GM21717 (cell line): Measurements from ENCODE around the gene UBB.
A peak's percentile ranks its signal among the peaks of the same experiment; 100 is the strongest.
"Not testable (repeated sequence)": the region's sequence is repeated elsewhere in the genome, so short reads cannot be mapped to it uniquely, and the experiment has no call there.

Experiments
- ATAC-seq: cut with Tn5 transposase; IDR thresholded peaks from one replicate; pipeline ENCODE4 v1.9.1; 2021; ENCODE audit warnings: mild to moderate bottlenecking, moderate library complexity; ENCODE audit not compliant: unreplicated experiment

UBB gene

GRCh38 chr17:16374146-16374938 is 6.5 kb upstream of the UBB start:
- no peak for ATAC-seq

- no peak for ATAC-seq
Measured at GRCh38 chr17:16377941-16378341, 3.0 kb upstream of the UBB start.

GRCh38 chr17:16378636-16379282 is 2.1 kb upstream of the UBB start:
- no peak for ATAC-seq

GRCh38 chr17:16379654-16380053 is 1.2 kb upstream of the UBB start:
- no peak for ATAC-seq

GRCh38 chr17:16381496-16381820 is 567 bp downstream of the UBB start:
- no peak for ATAC-seq

- ATAC-seq = no peak
Measured at GRCh38 chr17:16383216-16383615, 2.3 kb downstream of the UBB start.

GRCh38 chr17:16383772-16384287 is 2.9 kb downstream of the UBB start:
- ATAC-seq = no peak

- no peak for ATAC-seq
Measured at GRCh38 chr17:16384557-16384956, 3.7 kb downstream of the UBB start.

GRCh38 chr17:16386126-16386507 is 5.2 kb downstream of the UBB start:
- ATAC-seq = not testable (repeated sequence)

GRCh38 chr17:16391451-16391850 is 10.6 kb downstream of the UBB start:
- ATAC-seq = no peak

- ATAC-seq = not testable (repeated sequence)
Measured at GRCh38 chr17:16392491-16392890, 11.6 kb downstream of the UBB start.

- not testable (repeated sequence) for ATAC-seq
Measured at GRCh38 chr17:16395887-16396286, 15.0 kb downstream of the UBB start.

- not testable (repeated sequence) for ATAC-seq
Measured at GRCh38 chr17:16396693-16397092, 15.8 kb downstream of the UBB start.

- ATAC-seq = peak; percentile 83
Measured at GRCh38 chr17:16398270-16399267, 17.7 kb downstream of the UBB start.

- not testable (repeated sequence) for ATAC-seq
Measured at GRCh38 chr17:16403847-16404246, 23.0 kb downstream of the UBB start.

- ATAC-seq = no peak
Measured at GRCh38 chr17:16406742-16407674, 26.1 kb downstream of the UBB start.

- ATAC-seq = peak; percentile 87
Measured at GRCh38 chr17:16407911-16408588, 27.2 kb downstream of the UBB start.

- ATAC-seq = peak; percentile 39
Measured at GRCh38 chr17:16415031-16415924, 34.4 kb downstream of the UBB start, which contains the start of gene TRPV2. TRPV2 (plus strand) TSS chr17:16415571; CDS start chr17:16417669, 2,098 bp downstream.
